K562 (cell line): ENCODE measurements around the gene SH2B2. TPM values are rescaled to one million over a fixed set of nuclear protein-coding genes. Genes with fewer than 3 reads are reported as not detected.

Experiments used
- ATAC-seq: fragments of 200-7000 bp; cut with Tn5 transposase; 3 replicates; pipeline ENCODE4 v1.9.1; 2020; ENCODE audit warnings: moderate library complexity
- BruUV-seq: library from RNA; stranded (reverse); fragments of 400-500 nt; replicated peaks from 2 replicates; lab custom pipeline; 2021; lab: Mats Ljungman, UMichigan
- CTCF ChIA-PET: fragments of 300-600 bp; formaldehyde crosslinking; extraction: SDS; loops from one replicate; lab custom pipeline; 2021; ENCODE audit warnings: low intra/inter-chr PET ratio; lab: Yijun Ruan, JAX
- POLR2A ChIA-PET: fragments of 300-600, 350-650 bp; sonication (Branson Sonifier 250); formaldehyde crosslinking; extraction: SDS; loops from one replicate; lab custom pipeline; 2021; ENCODE audit warnings: antibody characterized with exemption, inconsistent platforms; lab: Yijun Ruan, JAX
- DNase-seq, 4 experiments: peaks; one replicate each; pipeline versions ENCODE4 v3.0.0 to v3.0.0-alpha.2; 2011 to 2018; ENCODE audit warnings: low spot score in 3 of 4, mixed read lengths in 3 of 4; ENCODE audit errors: extremely low read depth in 1 of 4
- FAIRE-seq: peaks from 2 replicates; lab custom pipeline; 2011; peaks lifted over from hg19 to GRCh38; lab: Jason Lieb, UNC
- H2AFZ ChIP-seq: 2 replicates; pipeline ENCODE4 v1.6.0; 2011; ENCODE audit warnings: low read depth, low read length, control low read depth, inconsistent platforms
- H3K27ac ChIP-seq: fragments of 200-600 bp; 3 replicates; pipeline ENCODE4 v1.8.0; 2011; ENCODE audit warnings: low read depth, mild to moderate bottlenecking, control low read depth, inconsistent platforms, low read length, moderate library complexity, mixed read lengths; ENCODE audit errors: extremely low read depth
- H3K27me3 ChIP-seq, 2 experiments: fragments of 300-600 bp in 1 of 2; 2 replicates in 1 of 2; 3 replicates in 1 of 2; pipeline versions ENCODE4 v1.6.0 to v1.8.0; 2011; ENCODE audit warnings: inconsistent platforms in 2 of 2, low read length in 2 of 2, mild to moderate bottlenecking in 1 of 2, mixed read lengths in 1 of 2, moderate library complexity in 1 of 2; ENCODE audit not compliant: control insufficient read depth in 2 of 2, insufficient read depth in 2 of 2
- H3K36me3 ChIP-seq: fragments of 300-600 bp; 3 replicates; pipeline ENCODE4 v1.8.0; 2011; ENCODE audit warnings: mild to moderate bottlenecking, low read length, inconsistent platforms; ENCODE audit not compliant: control insufficient read depth, insufficient read depth
- H3K4me1 ChIP-seq, 2 experiments: fragments of 200-600 bp in 1 of 2; replicated peaks in 1 of 2; 2 replicates in 1 of 2; 3 replicates in 1 of 2; pipeline versions ENCODE4 v1.5.1 to v1.8.0; 2011; ENCODE audit warnings: inconsistent platforms in 2 of 2, low read length in 2 of 2, mild to moderate bottlenecking in 1 of 2, mixed read lengths in 1 of 2, moderate library complexity in 1 of 2; ENCODE audit not compliant: control insufficient read depth in 2 of 2, insufficient read depth in 2 of 2
- H3K4me2 ChIP-seq: 2 replicates; pipeline ENCODE4 v1.6.1; 2011; ENCODE audit warnings: low read length, control low read depth, inconsistent platforms, mixed read lengths; ENCODE audit not compliant: insufficient read depth
- H3K4me3 ChIP-seq: fragments of 200-600 bp; sonication (generic), shearing (Covaris generic); 2 replicates; pipeline ENCODE4 v1.5.1; 2016; ENCODE audit warnings: control low read depth, inconsistent platforms
- H3K79me2 ChIP-seq: fragments of 200-600 bp; 3 replicates; pipeline ENCODE4 v1.8.0; 2011; ENCODE audit warnings: low read length, inconsistent platforms; ENCODE audit not compliant: control insufficient read depth, insufficient read depth
- H3K9ac ChIP-seq, 2 experiments: 2 replicates each; pipeline versions ENCODE4 v1.6.0 to v1.6.1; 2011; ENCODE audit warnings: low read depth in 2 of 2, low read length in 2 of 2, control low read depth in 1 of 2, inconsistent platforms in 1 of 2, mild to moderate bottlenecking in 1 of 2, mixed read lengths in 1 of 2; ENCODE audit not compliant: insufficient read depth in 1 of 2
- H3K9me1 ChIP-seq: one replicate; pipeline ENCODE4 v1.6.0; 2011; ENCODE audit warnings: inconsistent platforms, mild to moderate bottlenecking, low read length, moderate library complexity; ENCODE audit not compliant: control insufficient read depth, insufficient read depth
- H3K9me3 ChIP-seq: replicated peaks from 2 replicates; pipeline ENCODE4 v1.5.1; 2011; ENCODE audit warnings: low read depth, low read length, inconsistent platforms; ENCODE audit not compliant: control insufficient read depth, insufficient read depth
- H4K20me1 ChIP-seq: replicated peaks from 2 replicates; pipeline ENCODE4 v1.6.1; 2011; ENCODE audit warnings: low read length, inconsistent platforms, mixed read lengths; ENCODE audit not compliant: control insufficient read depth, insufficient read depth
- FOXO4 ChIP-seq: fragments of 450-650 bp; formaldehyde crosslinking; IDR thresholded peaks from 2 replicates; pipeline ENCODE4 v1.4.0; 2020; ENCODE audit warnings: mild to moderate bottlenecking, moderate library complexity
- KLF1 ChIP-seq: fragments of 450-650 bp; IDR thresholded peaks from 2 replicates; pipeline ENCODE4 v1.6.1; 2016; ENCODE audit warnings: missing genetic modification characterization, missing compliant biosample characterization
- MAZ ChIP-seq, 2 experiments: fragments of 450-650 bp in 1 of 2; sonication (generic) in 1 of 2; formaldehyde crosslinking; IDR thresholded peaks in 1 of 2; conservative IDR thresholded peaks in 1 of 2; 2 replicates each; pipeline versions ENCODE4 v1.4.0 to v1.5.0; 2020; ENCODE audit warnings: mild to moderate bottlenecking in 1 of 2, missing genetic modification reagents in 1 of 2
- NBN ChIP-seq: fragments of 450-650 bp; IDR thresholded peaks from 2 replicates; pipeline ENCODE4 v1.6.1; 2016; ENCODE audit warnings: low read depth, mild to moderate bottlenecking
- NRF1 ChIP-seq, 2 experiments: fragments of 450-650 bp; IDR thresholded peaks in 1 of 2; conservative IDR thresholded peaks in 1 of 2; 2 replicates each; pipeline ENCODE4 v1.6.1; 2014; ENCODE audit warnings: mild to moderate bottlenecking in 2 of 2
- SAP30 ChIP-seq: fragments of 200-600 bp; sonication (generic); IDR thresholded peaks from 2 replicates; pipeline ENCODE4 v1.6.1; 2012; ENCODE audit warnings: borderline replicate concordance, low read depth, mild to moderate bottlenecking, moderate library complexity, low read length, control low read depth, inconsistent platforms; ENCODE audit not compliant: insufficient read depth, poor library complexity, severe bottlenecking
- U2AF1 ChIP-seq: fragments of 200-400 bp; formaldehyde crosslinking; optimal IDR thresholded peaks from 2 replicates; pipeline ENCODE3; 2017; ENCODE audit warnings: mild to moderate bottlenecking, low read depth, low read length, moderate library complexity
- ZNF224 ChIP-seq: sonication (generic); formaldehyde crosslinking; IDR thresholded peaks from 2 replicates; pipeline ENCODE4 v1.8.0; 2022; ENCODE audit warnings: mild to moderate bottlenecking, missing genetic modification reagents
- WGBS: fragments of 100-300 bp; shearing (Covaris generic); methylation state at CpG from one replicate; pipeline ENCODE4 v1.1.6; 2016; ENCODE audit warnings: low coverage, mixed read lengths; ENCODE audit not compliant: insufficient coverage; ENCODE audit errors: missing lambda C conversion rate; 5-methylcytosine and 5-hydroxymethylcytosine counted together
- in situ Hi-C: fragments of 300-500 bp; cut with MboI; formaldehyde crosslinking; loops from 4 replicates; pipeline ENCODE4 v1.15.0; 2018; ENCODE audit warnings: inconsistent platforms, mixed read lengths
- intact Hi-C: fragments of 100-400 bp; cut with micrococcal nuclease; formaldehyde crosslinking; loops from 2 replicates; pipeline ENCODE4 v1.14.2; 2022
- polyA plus RNA-seq, 8 experiments: library from polyadenylated mRNA; depleted of rRNA in 4 of 8; stranded (reverse) in 5 of 8; unstranded in 3 of 8; fragments of >200 nt; fragmentation: Nextera tagmentation in 2 of 8; fragmentation: Illumina TruSeq in 1 of 8; extraction: Ambion mirVana in 2 of 8; extraction: Trizol in 1 of 8; gene quantifications; 2 replicates each; pipeline versions ENCODE4 v1.2.1 to v1.2.3, GENCODE V29; 2011 to 2014; ENCODE audit warnings: inconsistent platforms in 1 of 8, missing spikeins in 1 of 8
- total RNA-seq, 7 experiments: library from RNA; depleted of rRNA in 6 of 7; stranded (reverse); fragments of >200 nt in 6 of 7; fragmentation: Illumina TruSeq in 2 of 7; extraction: Trizol in 2 of 7; gene quantifications; 2 replicates each; pipeline versions ENCODE4 v1.2.1 to v1.2.3, GENCODE V29; 2011 to 2021; ENCODE audit warnings: low replicate concordance in 1 of 7
- TF ChIP-seq, protein P1 (sequence below): sonication (generic); formaldehyde crosslinking; IDR thresholded peaks from 2 replicates; pipeline ENCODE4 v1.8.0; 2022; ENCODE audit warnings: mild to moderate bottlenecking, missing genetic modification reagents, borderline replicate concordance

Gene SH2B2
- total and polyA plus RNA-seq, 9 of the 15 experiments (the other 6 are each of a cell fraction or from before 2014, with no cell fraction given): 0.03 to 0.89 (median 0.07) TPM; not detected in 4

GRCh38 chr7:102241431-102241830 is 45.2 kb upstream of the SH2B2 start:
- Histone ChIP-seq H4K20me1 (peaks cover 3% of the 10 kb centered on the region; the same call in 1 of the 2 replicates), H3K9ac (no peak overlapping the region), H3K27ac (no peak overlapping the region), H3K9me3 (no peaks in the 10 kb centered on the region), H3K27me3 (no peaks in the 10 kb centered on the region), H3K9me1 (no peaks in the 10 kb centered on the region), H3K4me3 (no peak overlapping the region), H3K79me2 (no peaks in the 10 kb centered on the region), H3K4me1 (peaks cover 0 to 4% of the 10 kb centered on the region in 2 experiments; a peak in 1 of 5 replicates), H2AFZ (no peak overlapping the region), H3K36me3 (peaks cover 47% of the 10 kb centered on the region), H3K4me2 (no peak overlapping the region)
- WGBS: 88% methylated on average over 8 of the region's 8 CpGs
- intact Hi-C loops: no loop called here
- ATAC-seq (no peak), DNase-seq (no peak), FAIRE-seq (no peak)
- ChIA-PET CTCF (no interaction called here), POLR2A (interaction anchor here (1.4 kb wide), 1 partner anchor 11 kb away, joined by 6 read pairs; no protein-coding TSS in a partner anchor)
- in situ Hi-C loops: no loop called here
- BruUV-seq: no TSS peak
- no peak for TF ChIP-seq NBN
- no peak for TF ChIP-seq NRF1 (conservative IDR thresholded peaks at IDR 0.05 in 1 of 2, IDR thresholded peaks at IDR 0.05 in 1 of 2)
- TF ChIP-seq MAZ (CRISPR knock-in tag; conservative IDR thresholded peaks at IDR 0.05 in 1 of 2, IDR thresholded peaks at IDR 0.05 in 1 of 2): no peak
- TF ChIP-seq KLF1: no peak
- TF ChIP-seq SAP30: no peak
- TF ChIP-seq ZNF224 (CRISPR knock-in tag): no peak
- TF ChIP-seq FOXO4 (CRISPR knock-in tag): no peak
- TF ChIP-seq U2AF1: no peak
- TF ChIP-seq, protein P1, sequence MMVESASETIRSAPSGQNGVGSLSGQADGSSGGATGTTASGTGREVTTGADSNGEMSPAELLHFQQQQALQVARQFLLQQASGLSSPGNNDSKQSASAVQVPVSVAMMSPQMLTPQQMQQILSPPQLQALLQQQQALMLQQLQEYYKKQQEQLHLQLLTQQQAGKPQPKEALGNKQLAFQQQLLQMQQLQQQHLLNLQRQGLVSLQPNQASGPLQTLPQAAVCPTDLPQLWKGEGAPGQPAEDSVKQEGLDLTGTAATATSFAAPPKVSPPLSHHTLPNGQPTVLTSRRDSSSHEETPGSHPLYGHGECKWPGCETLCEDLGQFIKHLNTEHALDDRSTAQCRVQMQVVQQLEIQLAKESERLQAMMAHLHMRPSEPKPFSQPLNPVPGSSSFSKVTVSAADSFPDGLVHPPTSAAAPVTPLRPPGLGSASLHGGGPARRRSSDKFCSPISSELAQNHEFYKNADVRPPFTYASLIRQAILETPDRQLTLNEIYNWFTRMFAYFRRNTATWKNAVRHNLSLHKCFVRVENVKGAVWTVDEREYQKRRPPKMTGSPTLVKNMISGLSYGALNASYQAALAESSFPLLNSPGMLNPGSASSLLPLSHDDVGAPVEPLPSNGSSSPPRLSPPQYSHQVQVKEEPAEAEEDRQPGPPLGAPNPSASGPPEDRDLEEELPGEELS (CRISPR knock-in tag): no peak
- TF ChIP-seq, all 486 proteins: peak for 0
